Measurements from ENCODE around the gene TSPAN1. TPM values are rescaled to one million over a fixed set of nuclear protein-coding genes. Genes with fewer than 3 reads are reported as not detected.

The TSPAN1 gene
- polyA plus RNA-seq, 12 donors = 0.48 to 30.1 (median 0.80) TPM; not detected in 1

DNA sequence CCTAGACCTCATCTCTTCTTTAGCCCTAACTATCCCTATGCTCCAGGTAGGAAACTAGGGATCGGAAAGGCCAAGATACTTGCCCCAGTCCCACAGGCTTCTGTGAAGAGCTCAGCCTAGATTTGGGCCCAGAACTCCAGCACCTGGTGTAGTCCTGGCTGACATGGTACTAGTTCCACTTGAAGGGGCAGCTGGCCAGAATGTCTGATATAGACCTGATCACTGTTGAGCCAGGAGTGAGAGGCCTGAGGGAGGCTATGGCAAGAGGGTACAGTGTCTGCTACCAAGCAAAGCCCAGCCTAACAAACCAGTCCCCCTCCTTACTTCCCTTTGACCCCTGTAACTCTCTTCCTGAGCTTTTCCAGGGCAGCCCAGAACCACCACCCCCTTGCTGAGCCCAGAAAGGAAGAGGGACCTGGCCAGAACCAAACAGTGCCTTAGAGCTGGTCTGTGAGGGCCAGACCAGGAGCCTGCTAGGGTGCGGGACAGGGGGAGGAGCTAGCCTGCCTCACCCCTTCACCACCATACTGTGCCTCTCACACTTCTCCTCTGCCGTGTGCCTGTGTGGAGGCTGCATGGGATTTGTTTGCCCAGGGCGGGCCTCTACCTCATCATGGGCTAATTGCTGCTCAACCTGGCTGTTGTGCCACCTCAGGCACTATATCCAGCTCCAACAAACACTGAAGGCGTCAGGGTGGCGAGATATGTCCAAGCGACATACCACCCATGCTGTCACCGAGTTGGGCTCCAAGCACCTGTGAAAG, 12.4 kb downstream of the TSPAN1 start:
- no peak for DNase-seq

DNA sequence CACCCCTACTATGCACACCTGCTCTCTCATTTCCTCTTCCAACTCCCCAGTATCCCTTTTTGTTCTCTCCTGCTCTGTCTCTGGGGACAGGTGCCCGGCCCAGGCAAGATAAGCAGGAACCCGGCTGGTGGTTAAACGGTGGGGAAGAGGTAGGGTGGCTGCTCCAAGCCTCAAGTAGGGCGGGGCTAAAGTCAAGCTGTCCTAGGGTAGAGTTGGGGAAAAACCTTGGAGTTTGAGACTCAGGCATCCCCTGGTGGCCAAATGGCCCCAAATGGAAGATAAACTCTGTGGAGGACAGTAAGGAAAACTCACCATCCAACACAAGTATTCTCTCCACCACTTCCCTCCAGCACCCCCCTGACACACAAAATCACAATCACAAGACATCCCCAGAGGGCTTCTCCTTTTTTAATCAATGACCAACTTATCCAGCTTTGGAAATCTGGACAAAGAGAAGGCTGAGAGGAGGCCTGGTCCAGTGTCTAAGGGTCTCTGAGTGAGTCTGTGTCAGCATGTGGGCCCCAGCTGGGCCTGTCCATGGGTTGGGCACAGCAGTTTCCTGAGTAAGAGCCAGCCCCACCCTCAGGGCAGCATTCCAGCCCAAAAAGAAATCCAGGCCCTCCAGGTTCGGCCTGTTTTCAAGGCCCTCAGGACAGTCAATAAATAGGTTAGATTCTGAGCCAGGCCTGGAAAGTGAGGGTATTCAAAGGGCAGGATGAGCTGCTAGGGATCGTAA, 13.6 kb downstream of the TSPAN1 start:
- DNase-seq = no peak

DNA sequence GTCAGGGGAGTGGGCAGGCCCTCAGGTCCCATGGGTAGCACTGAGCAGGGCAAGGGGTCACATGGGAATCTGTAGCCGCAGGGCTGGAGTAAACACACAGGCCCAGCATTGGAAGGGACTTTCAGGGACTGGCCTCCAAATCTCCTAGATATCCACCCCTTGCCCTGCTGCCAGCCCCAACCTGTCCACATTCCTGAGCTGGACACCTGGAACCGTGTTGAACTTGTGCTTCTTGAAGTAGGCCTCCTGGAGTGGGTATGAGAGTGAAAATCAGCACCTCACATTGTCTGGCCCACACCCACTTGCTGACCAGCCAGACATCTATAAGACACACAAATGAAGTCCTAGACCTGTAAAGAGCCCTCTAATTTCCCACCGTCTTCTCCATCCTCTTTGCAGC, 15.7 kb downstream of the TSPAN1 start:
- DNase-seq = no peak

DNA sequence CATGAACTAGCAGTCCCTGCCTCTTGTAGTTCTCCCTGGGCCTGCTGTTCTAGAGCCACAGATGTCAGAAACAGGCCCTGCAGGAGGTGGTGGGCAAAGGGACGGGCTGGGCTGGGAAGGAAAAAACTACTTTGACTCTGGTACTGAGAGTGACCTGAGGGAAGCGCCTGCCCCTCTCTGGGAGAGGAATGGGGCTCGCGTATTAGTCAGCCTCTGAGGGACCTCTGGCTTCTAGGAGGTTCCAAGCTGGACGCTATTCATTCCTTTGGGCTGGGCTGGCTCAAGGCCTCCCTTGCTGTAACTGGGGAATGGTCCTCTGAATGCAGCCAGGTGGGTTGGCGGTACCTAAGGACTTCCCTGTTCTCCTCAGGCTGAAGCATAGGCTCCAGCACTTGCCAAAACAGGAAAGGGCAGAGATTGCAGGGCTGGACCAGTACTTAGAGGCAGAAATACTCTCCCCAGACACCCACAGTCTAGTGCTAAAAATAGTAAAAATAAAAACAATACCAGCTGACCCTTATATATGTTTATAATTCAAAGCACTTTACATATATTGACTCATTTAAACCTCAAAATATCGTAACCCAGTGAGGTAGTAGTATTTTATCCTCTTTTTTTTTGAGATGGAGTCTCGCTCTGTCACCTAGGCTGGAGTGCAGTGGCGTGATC, 16.3 kb downstream of the TSPAN1 start:
- DNase-seq = no peak

DNA sequence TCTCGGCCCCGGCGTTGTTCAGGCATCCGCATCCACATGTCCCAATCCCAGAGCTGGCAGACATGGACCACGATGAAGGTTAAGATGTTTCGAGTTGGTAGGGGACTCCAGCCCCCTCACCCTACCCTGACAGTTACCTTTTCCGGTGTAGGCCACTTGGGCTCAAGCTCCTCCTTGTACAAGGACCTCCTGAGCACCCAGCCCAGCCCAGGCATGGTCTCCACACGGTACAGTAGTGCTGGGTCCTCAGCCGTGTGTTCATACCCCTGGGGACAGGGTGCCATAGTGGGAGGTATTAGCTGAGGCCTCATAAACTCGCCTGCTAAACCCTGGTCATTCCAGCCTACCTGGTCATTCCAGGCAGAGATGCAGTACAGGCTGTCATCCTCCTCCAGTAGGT, 17.3 kb downstream of the TSPAN1 start:
- DNase-seq = no peak

DNA sequence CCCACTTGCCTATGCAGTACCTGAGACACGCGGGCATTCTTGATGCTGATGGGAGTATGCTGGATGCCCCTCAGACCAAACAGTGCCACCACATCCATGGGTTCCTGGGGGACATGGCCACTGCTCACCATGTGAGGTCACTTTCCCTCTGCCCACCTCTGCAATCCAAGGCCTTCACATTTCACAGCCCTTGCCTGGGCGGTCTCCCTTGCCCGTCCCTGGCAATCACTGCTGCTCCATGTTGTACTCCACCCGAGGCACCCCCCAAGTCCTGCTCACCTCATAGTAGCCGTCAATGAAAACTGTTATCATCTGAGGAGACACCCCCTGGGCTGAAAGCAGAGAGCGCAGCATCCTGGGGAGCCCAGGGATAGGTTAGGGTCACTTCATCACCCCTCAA, 18.4 kb downstream of the TSPAN1 start:
- DNase-seq = no peak

DNA sequence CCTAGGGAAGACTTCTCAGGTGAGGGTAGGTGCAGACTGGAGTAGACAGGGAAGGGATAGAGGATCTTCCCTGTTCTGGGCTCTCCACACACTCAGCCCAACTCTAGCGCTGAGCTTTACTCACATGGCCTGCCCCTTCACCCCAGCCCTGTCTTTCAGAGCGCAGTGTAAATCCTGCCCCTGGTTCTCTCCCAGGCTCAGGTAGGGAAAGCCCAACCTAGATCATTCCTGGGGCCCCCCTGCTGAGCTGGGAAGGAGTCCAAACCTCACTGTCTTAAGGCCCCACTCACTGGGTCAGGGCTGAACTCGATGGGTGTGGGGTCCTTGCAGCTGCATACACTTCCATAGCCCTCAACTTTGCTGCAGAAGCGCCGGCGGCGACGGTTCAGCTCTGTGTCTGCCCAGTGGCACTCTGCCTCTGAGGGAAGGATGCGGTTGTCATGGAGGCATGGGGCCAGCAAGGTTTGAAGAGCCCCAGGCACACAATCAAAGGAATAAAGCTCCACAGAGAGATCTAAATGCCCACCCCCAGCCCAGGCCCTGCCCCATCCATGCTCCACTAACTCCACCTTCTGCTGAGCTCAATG, 19.2 kb downstream of the TSPAN1 start:
- no peak for DNase-seq

DNA sequence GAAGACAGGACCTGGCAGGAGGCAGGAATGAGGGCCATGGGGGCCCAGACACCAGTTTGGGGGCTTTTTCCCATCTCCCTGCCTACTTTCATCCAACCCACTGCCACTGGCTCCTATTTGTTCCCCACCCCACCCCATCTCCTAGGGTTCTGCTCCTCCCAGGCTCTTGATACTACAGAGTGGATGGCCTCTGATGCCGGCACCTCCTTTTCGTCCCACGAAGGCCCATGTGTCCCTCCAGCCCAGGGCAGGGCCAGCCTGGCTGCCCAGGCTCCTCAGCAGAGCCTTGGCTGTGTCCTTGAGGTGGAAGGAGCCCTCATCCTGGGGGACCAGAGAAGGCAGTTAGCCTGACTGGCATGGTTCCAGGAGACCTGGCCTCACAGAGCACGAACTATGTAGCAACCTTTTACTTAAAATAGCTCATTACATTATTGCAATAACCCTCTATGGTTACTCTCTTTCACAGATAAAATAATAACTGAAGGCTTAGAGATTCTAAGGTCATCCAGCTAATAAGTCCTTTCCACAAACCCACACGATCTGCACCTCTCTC, 19.8 kb downstream of the TSPAN1 start:
- no peak for DNase-seq

DNA sequence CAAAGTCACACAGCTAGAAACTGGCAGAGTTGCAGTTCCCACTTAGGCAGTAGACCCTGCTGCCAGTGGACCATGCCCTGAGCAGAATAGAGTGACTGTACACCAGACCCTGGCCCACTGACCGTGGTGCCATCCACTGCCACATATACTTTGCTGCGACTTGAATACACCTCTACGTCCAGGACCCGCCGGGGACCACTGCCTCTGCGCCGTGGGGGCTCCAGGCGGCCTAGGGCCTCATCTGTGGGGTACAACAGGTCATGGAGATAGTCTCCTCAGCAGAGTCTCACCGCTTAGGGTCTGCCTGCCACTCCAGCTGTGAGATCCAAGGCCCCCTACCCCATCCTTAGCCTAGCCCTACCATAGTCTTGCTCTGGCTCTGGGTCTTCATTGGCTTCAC, 21.7 kb downstream of the TSPAN1 start:
- DNase-seq = no peak

DNA sequence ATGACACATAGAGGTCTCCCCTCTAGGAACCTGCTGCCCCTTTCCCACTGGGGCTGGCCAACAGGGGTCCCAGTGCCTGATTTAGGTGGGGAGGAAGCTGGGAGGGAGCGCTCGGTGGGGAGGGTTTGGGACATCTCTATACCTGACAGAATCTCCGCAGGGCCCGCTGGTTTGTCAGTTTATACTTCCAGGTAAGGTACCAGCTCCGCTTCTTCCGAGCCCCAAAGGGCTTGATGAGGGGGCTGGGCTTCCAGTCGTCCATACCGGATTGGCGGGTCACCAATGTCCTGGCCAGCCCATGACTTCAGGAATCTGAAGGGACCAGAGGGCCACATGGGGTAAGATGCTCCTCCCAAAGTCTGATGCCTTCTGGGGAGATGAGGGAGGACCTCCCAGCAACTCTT, 22.7 kb downstream of the TSPAN1 start:
- no peak for DNase-seq

DNA sequence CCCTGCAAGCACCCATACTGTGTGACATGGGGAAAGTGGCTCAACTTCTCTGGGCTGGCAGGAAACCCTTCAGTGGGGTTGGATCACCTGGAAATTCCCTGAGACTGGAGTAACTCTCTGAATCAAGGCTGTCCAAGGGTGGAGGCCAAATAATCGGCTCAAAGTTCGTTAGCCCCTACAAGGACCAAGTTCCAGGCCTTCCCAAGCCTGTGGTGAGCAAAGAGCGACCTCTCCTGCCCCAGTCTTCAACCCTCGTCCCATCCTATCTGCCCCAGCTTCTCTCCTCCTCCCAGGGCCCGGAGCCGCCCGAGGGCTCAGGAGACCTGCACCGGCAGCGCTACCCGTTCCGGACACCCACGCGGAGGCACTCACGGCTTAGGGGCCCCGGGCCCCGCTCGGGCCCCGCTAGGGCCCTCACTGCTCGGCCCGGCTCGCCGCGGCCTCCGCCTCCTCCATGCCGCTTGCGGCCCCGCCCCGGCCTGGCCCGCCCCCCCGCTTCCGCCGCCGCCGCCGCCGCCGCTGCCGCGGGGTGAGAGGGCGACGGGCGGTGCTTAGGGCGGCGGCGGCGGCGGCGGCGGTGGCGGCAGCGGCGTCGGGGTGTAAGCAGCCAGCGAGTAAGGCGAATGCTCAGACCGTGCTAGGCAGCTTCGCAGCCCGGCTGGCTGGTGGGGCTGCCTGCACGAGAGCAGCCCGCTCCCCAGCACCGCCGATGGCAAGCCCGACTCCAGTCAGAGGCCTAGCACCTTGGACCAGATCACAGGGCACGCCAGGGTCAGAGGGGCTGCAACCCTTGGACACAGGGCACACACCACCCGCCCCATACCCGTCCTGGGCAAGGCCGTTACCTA, 23.3 kb downstream of the TSPAN1 start, which contains the start of gene POMGNT1:
TSS of gene POMGNT1 (minus strand) at position 471 of the 848 bp plus-strand sequence. CDS start 613 bp downstream, outside the sequence.
- DNase-seq = no peak

DNA sequence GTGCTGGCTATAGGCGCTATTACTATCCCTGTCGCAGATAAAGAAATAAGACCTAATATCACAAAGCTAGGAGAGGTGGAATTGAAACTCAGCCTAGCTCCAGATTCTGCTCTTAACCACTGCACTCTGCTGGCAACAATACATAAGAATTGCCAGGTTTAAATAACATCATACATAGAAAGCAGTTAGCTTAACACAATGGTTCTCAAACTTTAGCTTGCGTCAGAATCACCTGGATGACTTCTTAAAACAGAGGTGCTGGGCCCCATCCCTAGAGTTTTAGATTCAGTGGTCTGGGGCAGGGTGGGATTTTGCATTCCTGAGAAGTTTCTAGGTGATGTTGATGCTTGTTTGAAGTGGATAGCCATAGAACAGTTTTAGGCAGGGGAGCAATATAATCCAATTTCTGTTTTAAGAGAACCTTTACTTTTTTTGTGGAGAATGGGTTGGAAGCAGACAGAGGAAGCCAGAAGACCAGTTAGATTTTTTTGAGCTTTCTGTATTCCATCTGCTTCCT, 24.4 kb downstream of the TSPAN1 start:
- DNase-seq = no peak

DNA sequence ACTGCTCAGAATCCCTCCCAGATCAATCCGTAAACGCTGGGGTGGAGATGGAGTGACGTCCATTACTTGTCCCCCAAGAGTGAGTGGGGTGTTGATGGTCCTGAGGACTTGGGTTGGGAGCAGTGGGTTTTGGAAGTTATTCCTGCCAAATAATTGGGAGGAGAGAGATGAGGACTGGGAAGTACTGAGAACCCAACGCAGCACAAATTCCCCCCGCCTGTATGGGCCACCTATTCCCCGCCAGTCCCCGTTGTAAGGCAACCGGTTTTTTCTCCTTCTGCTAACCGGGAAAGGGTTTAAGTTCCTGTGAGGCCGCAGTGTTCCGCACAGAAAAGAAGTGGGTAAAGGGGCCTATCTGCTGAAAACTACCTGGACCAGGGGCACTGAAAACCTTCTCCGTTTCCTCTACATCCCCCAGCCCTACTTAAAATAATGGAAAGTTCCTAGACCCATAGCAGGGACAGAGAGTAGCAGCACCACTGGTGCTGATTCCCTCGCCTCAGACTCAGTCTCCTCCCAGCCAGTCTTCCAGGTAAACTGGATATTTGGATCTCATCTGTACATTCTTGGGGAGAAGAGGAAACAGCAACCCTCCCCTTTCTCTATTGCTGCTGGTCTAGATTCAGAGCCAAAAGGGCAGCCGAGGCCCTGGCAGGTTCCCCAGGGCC, 29.0 kb downstream of the TSPAN1 start:
- no peak for DNase-seq

DNA sequence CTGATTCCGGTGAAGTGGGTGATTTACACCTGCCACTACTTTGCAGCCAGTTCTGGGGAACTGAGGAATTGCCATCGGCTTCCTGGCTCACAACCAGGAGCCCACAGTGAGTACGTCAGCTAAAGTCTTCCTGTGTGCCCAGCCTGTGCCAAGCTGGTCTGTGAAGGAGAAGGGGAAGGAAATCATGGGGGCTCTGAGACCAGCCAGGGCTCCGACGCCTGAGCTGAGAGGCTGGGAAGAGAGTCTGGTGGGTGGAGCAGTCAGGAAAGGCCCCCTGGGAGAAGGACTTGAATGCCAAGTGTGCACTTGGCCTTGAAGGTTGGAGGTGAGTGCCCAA, 29.5 kb downstream of the TSPAN1 start:
- no peak for DNase-seq

DNA sequence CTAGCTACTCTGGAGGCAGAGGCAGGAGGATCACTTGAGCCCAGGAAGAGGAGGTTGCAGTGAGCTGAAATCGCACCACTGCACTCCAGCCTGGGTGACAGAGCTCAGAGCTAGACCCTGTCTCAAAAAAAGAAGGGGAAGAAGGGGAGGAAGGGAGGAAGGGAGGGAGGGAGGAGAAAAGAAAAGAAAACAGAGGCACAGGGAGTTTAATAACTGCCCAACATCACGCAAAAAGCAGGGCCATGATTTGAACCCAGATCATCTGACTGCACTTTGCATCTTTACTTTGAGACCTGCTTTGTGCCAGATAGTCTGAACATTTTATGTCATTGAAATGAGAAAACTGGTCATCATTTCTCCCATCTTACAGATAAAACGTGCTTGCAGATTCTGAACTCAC, 30.3 kb downstream of the TSPAN1 start:
- no peak for DNase-seq

DNA sequence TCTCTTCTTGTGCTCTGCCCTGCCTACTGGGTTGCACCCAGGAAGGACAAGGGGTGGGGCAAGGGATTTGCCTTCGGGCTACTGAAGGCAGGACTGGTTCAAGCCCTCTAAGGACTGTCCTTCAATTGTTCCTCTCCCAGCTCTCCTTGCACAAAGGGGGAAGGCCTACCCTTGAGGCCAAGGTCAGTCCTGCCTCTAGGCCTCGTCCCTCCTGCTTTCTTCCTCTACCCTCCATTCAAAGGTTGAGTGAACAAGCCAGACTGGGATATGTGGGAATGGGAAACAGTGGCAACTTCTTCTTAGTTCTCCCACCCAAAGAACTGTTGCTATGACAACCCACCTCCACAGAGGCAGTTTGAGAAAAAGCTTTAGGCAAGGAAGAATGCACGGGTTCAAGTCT, 30.9 kb downstream of the TSPAN1 start:
- DNase-seq = no peak

DNA sequence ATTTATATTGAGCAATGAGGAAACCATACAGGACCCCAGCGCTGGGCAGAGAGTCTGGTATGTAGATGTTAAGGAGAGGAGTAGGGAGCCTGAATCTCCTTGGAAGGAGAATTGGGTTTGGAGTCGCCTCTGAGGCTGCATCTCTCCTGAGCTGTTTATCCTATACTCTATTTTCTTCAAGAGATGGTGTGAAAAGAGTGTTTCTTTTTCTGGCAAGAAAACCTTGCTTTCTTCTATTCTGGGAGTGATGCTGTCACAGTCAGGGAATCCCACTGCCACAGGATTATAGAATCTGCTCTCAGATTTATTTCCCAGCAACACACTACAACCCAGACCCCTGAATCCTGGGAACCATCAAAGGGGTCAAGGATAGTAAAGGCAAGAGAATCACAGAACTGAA, 31.5 kb downstream of the TSPAN1 start:
- no peak for DNase-seq

DNA sequence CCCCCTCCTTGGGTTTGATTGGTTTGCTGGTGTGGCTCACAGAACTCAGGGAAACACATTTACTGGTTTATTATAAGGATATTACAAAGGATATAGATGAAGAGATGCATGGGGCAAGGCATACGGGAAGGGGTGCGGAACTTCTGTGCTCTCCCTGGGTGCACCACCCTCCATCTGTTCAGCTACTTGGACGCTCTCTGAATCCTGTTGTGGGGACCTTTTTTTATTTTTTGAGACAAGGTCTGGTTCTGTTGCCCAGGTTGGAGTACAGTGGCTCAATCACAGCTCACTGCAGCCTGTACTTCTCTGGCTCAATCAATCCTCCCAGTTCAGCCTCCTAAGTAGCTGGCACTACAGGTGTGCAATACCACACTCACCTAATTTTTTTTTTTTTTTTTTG, 35.7 kb downstream of the TSPAN1 start:
- no peak for DNase-seq

DNA sequence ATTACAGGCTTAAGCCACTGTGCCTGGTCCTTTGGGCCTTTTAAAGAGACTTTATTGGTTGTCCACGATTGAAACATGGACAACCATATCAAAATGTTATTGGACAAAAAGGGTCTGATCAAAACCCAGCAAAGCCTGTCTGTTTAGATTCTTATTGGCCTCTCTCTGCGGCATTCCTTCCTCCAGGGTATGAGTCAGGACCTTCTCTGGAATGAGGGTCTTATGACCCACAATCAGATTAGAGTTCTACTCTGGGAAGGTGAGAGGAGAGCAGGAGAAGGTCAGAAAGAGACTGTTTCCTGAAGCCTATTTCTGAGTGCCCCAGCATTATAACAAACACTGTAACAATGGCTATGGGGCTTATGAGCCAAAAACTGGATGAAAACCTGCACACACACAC, 36.2 kb downstream of the TSPAN1 start:
- no peak for DNase-seq

DNA sequence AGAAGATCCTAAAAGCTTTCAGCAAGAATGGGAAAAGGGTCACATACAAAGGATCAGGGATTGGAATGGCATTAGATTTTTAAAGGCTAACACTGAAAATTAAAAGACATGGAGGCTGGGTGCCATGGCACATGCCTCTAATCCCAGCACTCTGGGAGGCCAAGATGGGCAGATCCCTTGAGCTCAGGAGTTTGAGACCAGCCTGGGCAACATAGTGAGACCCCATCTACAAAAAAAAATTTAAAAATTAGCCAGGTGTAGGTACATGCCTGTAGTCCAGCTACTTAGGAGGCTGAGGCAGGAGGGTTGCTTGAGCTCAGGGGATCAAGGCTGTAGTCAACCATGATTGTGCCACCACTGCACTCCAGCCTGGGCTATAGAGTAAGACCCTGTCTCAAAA, 40.6 kb downstream of the TSPAN1 start:
- no peak for DNase-seq

DNA sequence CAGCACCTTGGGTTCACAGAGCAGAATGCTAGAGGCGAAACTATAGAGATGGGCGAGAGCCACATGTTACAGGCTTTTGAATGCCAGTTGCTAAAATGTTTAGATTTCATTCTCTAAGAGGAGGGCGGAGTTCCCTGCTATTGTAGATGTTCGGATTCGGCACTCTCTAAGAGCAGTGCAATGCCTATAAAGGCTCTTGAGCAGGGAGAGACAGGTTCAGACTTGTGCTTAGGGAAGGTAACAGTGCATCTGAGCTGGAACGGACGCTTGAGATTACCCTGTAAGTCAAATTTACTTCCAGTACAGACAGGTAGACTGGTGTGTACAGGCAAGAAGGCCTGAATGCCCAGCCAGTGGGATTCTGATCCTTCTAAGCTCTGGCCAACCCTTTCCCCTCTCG, 43.6 kb downstream of the TSPAN1 start:
- no peak for DNase-seq
